HepG2 (cell line): Measurements from ENCODE around the gene CRB1. TPM values are rescaled to one million over a fixed set of nuclear protein-coding genes. Genes with fewer than 3 reads are reported as not detected.

Experiments
- ATAC-seq: fragments of 200-7000 bp; cut with Tn5 transposase; 3 replicates; pipeline ENCODE4 v1.9.1; 2020; ENCODE audit warnings: mild to moderate bottlenecking, moderate library complexity
- BruUV-seq: library from RNA; stranded (reverse); fragments of 400-500 nt; replicated peaks from 2 replicates; lab custom pipeline; 2021; lab: Mats Ljungman, UMichigan
- CTCF ChIA-PET: fragments of 300-600 bp; formaldehyde crosslinking; extraction: SDS; loops from one replicate; lab custom pipeline; 2021; ENCODE audit warnings: low total read pairs, inconsistent platforms, low intra/inter-chr PET ratio; lab: Yijun Ruan, JAX
- POLR2A ChIA-PET: fragments of 350-600 bp; sonication (Branson Sonifier 250); formaldehyde crosslinking; loops from one replicate; lab custom pipeline; 2020; ENCODE audit warnings: antibody characterized with exemption, inconsistent platforms; lab: Yijun Ruan, JAX
- DNase-seq: peaks from one replicate; pipeline ENCODE4 v3.0.0-alpha.2; 2015; ENCODE audit warnings: low spot score
- FAIRE-seq: peaks from 3 replicates; lab custom pipeline; 2011; peaks lifted over from hg19 to GRCh38; lab: Jason Lieb, UNC
- H2AFZ ChIP-seq: one replicate; pipeline ENCODE4 v1.6.1; 2011; ENCODE audit warnings: low read length, inconsistent platforms
- H3K27ac ChIP-seq: fragments of 300-600 bp; 3 replicates; pipeline ENCODE4 v1.8.0; 2011; ENCODE audit warnings: mixed run types, mild to moderate bottlenecking, mixed read lengths, low read length, inconsistent platforms; ENCODE audit not compliant: insufficient read depth; ENCODE audit errors: extremely low read length
- H3K27me3 ChIP-seq, 2 experiments: fragments of 200-600 bp in 1 of 2; 2 replicates in 1 of 2; 3 replicates in 1 of 2; pipeline versions ENCODE4 v1.6.0 to v1.8.0; 2011; ENCODE audit warnings: low read length in 2 of 2, mild to moderate bottlenecking in 2 of 2, moderate library complexity in 2 of 2, inconsistent platforms in 1 of 2; ENCODE audit not compliant: insufficient read depth in 2 of 2, control insufficient read depth in 1 of 2
- H3K36me3 ChIP-seq, 2 experiments: fragments of 200-600 bp in 1 of 2; replicated peaks in 1 of 2; 2 replicates in 1 of 2; 3 replicates in 1 of 2; pipeline versions ENCODE4 v1.5.1 to v1.8.0; 2011; ENCODE audit warnings: low read length in 2 of 2, inconsistent platforms in 1 of 2; ENCODE audit not compliant: insufficient read depth in 2 of 2, control insufficient read depth in 1 of 2
- H3K4me1 ChIP-seq: 2 replicates; pipeline ENCODE4 v1.5.1; 2012; ENCODE audit warnings: low read length, inconsistent platforms; ENCODE audit not compliant: insufficient read depth
- H3K4me2 ChIP-seq: 2 replicates; pipeline ENCODE4 v1.6.0; 2011; ENCODE audit warnings: low read depth, low read length, inconsistent platforms
- H3K4me3 ChIP-seq, 3 experiments: fragments of 200-600 bp in 1 of 3; sonication (generic), shearing (Covaris generic) in 1 of 3; replicated peaks in 1 of 3; 2 replicates each; pipeline ENCODE4 v1.5.1; 2011 to 2016; ENCODE audit warnings: low read length in 3 of 3, inconsistent platforms in 2 of 3, low read depth in 2 of 3, mild to moderate bottlenecking in 2 of 3, control low read depth in 1 of 3, mixed read lengths in 1 of 3; ENCODE audit not compliant: insufficient read depth in 1 of 3
- H3K79me2 ChIP-seq: one replicate; pipeline ENCODE4 v1.6.1; 2011; ENCODE audit warnings: low read length, inconsistent platforms; ENCODE audit not compliant: insufficient read depth
- H3K9ac ChIP-seq: 2 replicates; pipeline ENCODE4 v1.6.0; 2011; ENCODE audit warnings: mild to moderate bottlenecking, low read depth, low read length, inconsistent platforms; ENCODE audit not compliant: insufficient read depth
- H3K9me3 ChIP-seq: 2 replicates; pipeline ENCODE4 v1.5.1; 2012; ENCODE audit warnings: mild to moderate bottlenecking, low read length
- H4K20me1 ChIP-seq: 2 replicates; pipeline ENCODE4 v1.6.0; 2011; ENCODE audit warnings: inconsistent platforms, mild to moderate bottlenecking, low read length, moderate library complexity; ENCODE audit not compliant: insufficient read depth
- ATAD3A ChIP-seq: sonication (generic); formaldehyde crosslinking; IDR thresholded peaks from 2 replicates; pipeline ENCODE4 v1.4.0; 2020; ENCODE audit warnings: missing genetic modification reagents
- GTF2F1 ChIP-seq: fragments of 150-350 bp; IDR thresholded peaks from 2 replicates; pipeline ENCODE4 v1.6.1; 2014; ENCODE audit warnings: low read length
- HOXA5 ChIP-seq: sonication (generic); formaldehyde crosslinking; IDR thresholded peaks from 2 replicates; pipeline ENCODE4 v1.4.0; 2020; ENCODE audit warnings: missing genetic modification reagents
- MIXL1 ChIP-seq: IDR thresholded peaks from 2 replicates; pipeline ENCODE4 v1.6.1; 2016
- REXO4 ChIP-seq: sonication (generic); formaldehyde crosslinking; IDR thresholded peaks from 2 replicates; pipeline ENCODE4 v1.8.0; 2022; ENCODE audit warnings: missing genetic modification reagents, mild to moderate bottlenecking, borderline replicate concordance
- SRF ChIP-seq: IDR thresholded peaks from 2 replicates; pipeline ENCODE4 v1.6.1; 2011; ENCODE audit warnings: mild to moderate bottlenecking, low read depth, low read length, moderate library complexity
- ZFP41 ChIP-seq: sonication (generic); formaldehyde crosslinking; IDR thresholded peaks from 2 replicates; pipeline ENCODE4 v1.4.0; 2020; ENCODE audit warnings: mild to moderate bottlenecking, missing genetic modification reagents, borderline replicate concordance
- ZNF264 ChIP-seq: sonication (generic); formaldehyde crosslinking; IDR thresholded peaks from 2 replicates; pipeline ENCODE4 v1.4.0; 2020; ENCODE audit warnings: missing genetic modification reagents
- ZNF343 ChIP-seq: sonication (generic); formaldehyde crosslinking; IDR thresholded peaks from 2 replicates; pipeline ENCODE4 v1.4.0; 2020; ENCODE audit warnings: mild to moderate bottlenecking, missing genetic modification reagents
- ZNF83 ChIP-seq: sonication (generic); formaldehyde crosslinking; IDR thresholded peaks from 2 replicates; pipeline ENCODE4 v1.4.0; 2020; ENCODE audit warnings: missing genetic modification reagents, mild to moderate bottlenecking, borderline replicate concordance
- ZSCAN29 ChIP-seq: sonication (generic); formaldehyde crosslinking; conservative IDR thresholded peaks from 2 replicates; pipeline ENCODE4 v1.4.0; 2020; ENCODE audit warnings: mild to moderate bottlenecking, missing genetic modification reagents
- WGBS: methylation state at CpG from one replicate; pipeline ENCODE4 v1.1.6; 2017; ENCODE audit warnings: low lambda C conversion rate; 5-methylcytosine and 5-hydroxymethylcytosine counted together
- in situ Hi-C: cut with HindIII; loops from 2 replicates; pipeline ENCODE4 v1.10.0; 2017; ENCODE audit warnings: low pct_unique_long_range_greater_than_20kb; ENCODE audit not compliant: extremely low pct_ligation_motif_present
- intact Hi-C: fragments of 100-400 bp; cut with micrococcal nuclease; formaldehyde crosslinking; loops from one replicate; pipeline ENCODE4 v1.10.0; 2022; ENCODE audit not compliant: unreplicated experiment
- polyA plus RNA-seq, 8 experiments: library from polyadenylated mRNA; depleted of rRNA in 3 of 8; stranded (reverse) in 7 of 8; unstranded in 1 of 8; fragments of >200 nt; fragmentation: Illumina TruSeq in 4 of 8; extraction: Trizol in 4 of 8; gene quantifications; 2 replicates each; pipeline versions ENCODE4 v1.2.1 to v1.2.3, GENCODE V29; 2011 to 2016; ENCODE audit warnings: low read depth in 4 of 8, missing spikeins in 1 of 8, mixed read lengths in 1 of 8; ENCODE audit not compliant: insufficient read depth in 1 of 8
- total RNA-seq, 5 experiments: library from RNA; depleted of rRNA; stranded (reverse); fragments of >200 nt; fragmentation: Illumina TruSeq; extraction: Trizol; gene quantifications; 2 replicates each; pipeline ENCODE4 v1.2.3, GENCODE V29; 2016; ENCODE audit warnings: low read depth in 1 of 5
- TF ChIP-seq, protein P1 (sequence below): sonication (generic); formaldehyde crosslinking; IDR thresholded peaks from 2 replicates; pipeline ENCODE4 v1.8.0; 2022; ENCODE audit warnings: mild to moderate bottlenecking, missing genetic modification reagents, borderline replicate concordance
- TF ChIP-seq, protein P2 (sequence below): sonication (generic); formaldehyde crosslinking; IDR thresholded peaks from 2 replicates; pipeline ENCODE4 v1.8.1; 2022; ENCODE audit warnings: low read depth, mild to moderate bottlenecking, missing genetic modification reagents
- TF ChIP-seq, protein P3 (sequence below): IDR thresholded peaks from 2 replicates; pipeline ENCODE4 v1.6.1; 2016; ENCODE audit warnings: control low read depth
- TF ChIP-seq, protein P4 (sequence below): sonication (generic); formaldehyde crosslinking; conservative IDR thresholded peaks from 2 replicates; pipeline ENCODE4 v1.8.0; 2022; ENCODE audit warnings: missing genetic modification reagents
- TF ChIP-seq, protein P5 (sequence below): sonication (generic); formaldehyde crosslinking; IDR thresholded peaks from 2 replicates; pipeline ENCODE4 v1.4.0; 2020; ENCODE audit warnings: missing genetic modification reagents
- TF ChIP-seq, protein P6 (sequence below): IDR thresholded peaks from 2 replicates; pipeline ENCODE4 v1.6.1; 2016; ENCODE audit warnings: missing compliant biosample characterization, missing genetic modification reagents, borderline replicate concordance

CRB1 gene
- total and polyA plus RNA-seq, 2 of the 13 experiments (the other 11 are each of a cell fraction or from before 2014, with no cell fraction given), result 0.01 TPM; not detected in 1

DNA sequence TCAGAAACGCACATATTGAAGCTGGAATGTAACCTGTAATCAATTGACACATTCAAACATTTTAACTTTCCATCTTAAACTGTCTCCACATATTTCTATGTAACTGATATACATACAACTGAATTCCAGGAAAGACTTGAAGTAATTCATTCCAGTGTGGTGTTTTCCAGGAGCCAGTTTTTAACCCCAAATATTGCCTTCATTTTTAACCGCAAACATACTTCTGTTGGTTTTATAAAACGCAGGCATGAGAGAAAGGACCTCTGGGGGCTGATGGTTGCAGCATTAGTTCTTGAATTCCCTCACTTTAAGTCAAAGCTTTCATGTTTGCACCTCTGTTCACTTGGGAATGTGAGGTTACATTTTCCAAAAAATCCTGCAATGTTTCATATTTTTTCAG is 204.1 kb downstream of the CRB1 start:
- H3K4me1 ChIP-seq, result no peaks in the 10 kb centered on the region
- no peak overlapping the region for H2AFZ ChIP-seq
- no peak overlapping the region for H3K9ac ChIP-seq
- no peaks in the 10 kb centered on the region for H3K9me3 ChIP-seq
- ChIA-PET CTCF (no interaction called here), POLR2A (no interaction called here)
- in situ Hi-C loops, result no loop called here
- no peak for TF ChIP-seq ZFP41 (CRISPR knock-in tag)
- TF ChIP-seq REXO4 (CRISPR knock-in tag), result no peak
- TF ChIP-seq GTF2F1, result no peak
- TF ChIP-seq, protein P1, sequence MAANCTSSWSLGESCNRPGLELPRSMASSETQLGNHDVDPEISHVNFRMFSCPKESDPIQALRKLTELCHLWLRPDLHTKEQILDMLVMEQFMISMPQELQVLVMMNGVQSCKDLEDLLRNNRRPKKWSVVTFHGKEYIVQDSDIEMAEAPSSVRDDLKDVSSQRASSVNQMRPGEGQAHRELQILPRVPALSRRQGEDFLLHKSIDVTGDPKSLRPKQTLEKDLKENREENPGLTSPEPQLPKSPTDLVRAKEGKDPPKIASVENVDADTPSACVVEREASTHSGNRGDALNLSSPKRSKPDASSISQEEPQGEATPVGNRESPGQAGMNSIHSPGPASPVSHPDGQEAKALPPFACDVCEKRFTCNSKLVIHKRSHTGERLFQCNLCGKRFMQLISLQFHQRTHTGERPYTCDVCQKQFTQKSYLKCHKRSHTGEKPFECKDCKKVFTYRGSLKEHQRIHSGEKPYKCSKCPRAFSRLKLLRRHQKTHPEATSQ (CRISPR knock-in tag), result no peak
- TF ChIP-seq, protein P2, sequence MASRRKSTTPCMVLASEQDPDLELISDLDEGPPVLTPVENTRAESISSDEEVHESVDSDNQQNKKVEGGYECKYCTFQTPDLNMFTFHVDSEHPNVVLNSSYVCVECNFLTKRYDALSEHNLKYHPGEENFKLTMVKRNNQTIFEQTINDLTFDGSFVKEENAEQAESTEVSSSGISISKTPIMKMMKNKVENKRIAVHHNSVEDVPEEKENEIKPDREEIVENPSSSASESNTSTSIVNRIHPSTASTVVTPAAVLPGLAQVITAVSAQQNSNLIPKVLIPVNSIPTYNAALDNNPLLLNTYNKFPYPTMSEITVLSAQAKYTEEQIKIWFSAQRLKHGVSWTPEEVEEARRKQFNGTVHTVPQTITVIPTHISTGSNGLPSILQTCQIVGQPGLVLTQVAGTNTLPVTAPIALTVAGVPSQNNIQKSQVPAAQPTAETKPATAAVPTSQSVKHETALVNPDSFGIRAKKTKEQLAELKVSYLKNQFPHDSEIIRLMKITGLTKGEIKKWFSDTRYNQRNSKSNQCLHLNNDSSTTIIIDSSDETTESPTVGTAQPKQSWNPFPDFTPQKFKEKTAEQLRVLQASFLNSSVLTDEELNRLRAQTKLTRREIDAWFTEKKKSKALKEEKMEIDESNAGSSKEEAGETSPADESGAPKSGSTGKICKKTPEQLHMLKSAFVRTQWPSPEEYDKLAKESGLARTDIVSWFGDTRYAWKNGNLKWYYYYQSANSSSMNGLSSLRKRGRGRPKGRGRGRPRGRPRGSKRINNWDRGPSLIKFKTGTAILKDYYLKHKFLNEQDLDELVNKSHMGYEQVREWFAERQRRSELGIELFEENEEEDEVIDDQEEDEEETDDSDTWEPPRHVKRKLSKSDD, result no peak
- no peak for TF ChIP-seq ZNF264 (CRISPR knock-in tag)
- no peak for TF ChIP-seq SRF
- no peak for TF ChIP-seq ZNF343 (CRISPR knock-in tag)
- no peak for TF ChIP-seq ATAD3A (CRISPR knock-in tag)
- TF ChIP-seq ZSCAN29, result no peak
- TF ChIP-seq ZNF83 (CRISPR knock-in tag), result no peak
- TF ChIP-seq, protein P3, sequence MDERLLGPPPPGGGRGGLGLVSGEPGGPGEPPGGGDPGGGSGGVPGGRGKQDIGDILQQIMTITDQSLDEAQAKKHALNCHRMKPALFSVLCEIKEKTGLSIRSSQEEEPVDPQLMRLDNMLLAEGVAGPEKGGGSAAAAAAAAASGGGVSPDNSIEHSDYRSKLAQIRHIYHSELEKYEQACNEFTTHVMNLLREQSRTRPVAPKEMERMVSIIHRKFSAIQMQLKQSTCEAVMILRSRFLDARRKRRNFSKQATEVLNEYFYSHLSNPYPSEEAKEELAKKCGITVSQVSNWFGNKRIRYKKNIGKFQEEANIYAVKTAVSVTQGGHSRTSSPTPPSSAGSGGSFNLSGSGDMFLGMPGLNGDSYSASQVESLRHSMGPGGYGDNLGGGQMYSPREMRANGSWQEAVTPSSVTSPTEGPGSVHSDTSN, result no peak
- TF ChIP-seq, protein P4, sequence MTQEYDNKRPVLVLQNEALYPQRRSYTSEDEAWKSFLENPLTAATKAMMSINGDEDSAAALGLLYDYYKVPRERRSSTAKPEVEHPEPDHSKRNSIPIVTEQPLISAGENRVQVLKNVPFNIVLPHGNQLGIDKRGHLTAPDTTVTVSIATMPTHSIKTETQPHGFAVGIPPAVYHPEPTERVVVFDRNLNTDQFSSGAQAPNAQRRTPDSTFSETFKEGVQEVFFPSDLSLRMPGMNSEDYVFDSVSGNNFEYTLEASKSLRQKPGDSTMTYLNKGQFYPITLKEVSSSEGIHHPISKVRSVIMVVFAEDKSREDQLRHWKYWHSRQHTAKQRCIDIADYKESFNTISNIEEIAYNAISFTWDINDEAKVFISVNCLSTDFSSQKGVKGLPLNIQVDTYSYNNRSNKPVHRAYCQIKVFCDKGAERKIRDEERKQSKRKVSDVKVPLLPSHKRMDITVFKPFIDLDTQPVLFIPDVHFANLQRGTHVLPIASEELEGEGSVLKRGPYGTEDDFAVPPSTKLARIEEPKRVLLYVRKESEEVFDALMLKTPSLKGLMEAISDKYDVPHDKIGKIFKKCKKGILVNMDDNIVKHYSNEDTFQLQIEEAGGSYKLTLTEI, result no peak
- TF ChIP-seq HOXA5, result no peak
- TF ChIP-seq, protein P5, sequence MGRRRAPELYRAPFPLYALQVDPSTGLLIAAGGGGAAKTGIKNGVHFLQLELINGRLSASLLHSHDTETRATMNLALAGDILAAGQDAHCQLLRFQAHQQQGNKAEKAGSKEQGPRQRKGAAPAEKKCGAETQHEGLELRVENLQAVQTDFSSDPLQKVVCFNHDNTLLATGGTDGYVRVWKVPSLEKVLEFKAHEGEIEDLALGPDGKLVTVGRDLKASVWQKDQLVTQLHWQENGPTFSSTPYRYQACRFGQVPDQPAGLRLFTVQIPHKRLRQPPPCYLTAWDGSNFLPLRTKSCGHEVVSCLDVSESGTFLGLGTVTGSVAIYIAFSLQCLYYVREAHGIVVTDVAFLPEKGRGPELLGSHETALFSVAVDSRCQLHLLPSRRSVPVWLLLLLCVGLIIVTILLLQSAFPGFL (CRISPR knock-in tag), result no peak
- TF ChIP-seq MIXL1 (CRISPR knock-in tag), result no peak
- TF ChIP-seq, protein P6, sequence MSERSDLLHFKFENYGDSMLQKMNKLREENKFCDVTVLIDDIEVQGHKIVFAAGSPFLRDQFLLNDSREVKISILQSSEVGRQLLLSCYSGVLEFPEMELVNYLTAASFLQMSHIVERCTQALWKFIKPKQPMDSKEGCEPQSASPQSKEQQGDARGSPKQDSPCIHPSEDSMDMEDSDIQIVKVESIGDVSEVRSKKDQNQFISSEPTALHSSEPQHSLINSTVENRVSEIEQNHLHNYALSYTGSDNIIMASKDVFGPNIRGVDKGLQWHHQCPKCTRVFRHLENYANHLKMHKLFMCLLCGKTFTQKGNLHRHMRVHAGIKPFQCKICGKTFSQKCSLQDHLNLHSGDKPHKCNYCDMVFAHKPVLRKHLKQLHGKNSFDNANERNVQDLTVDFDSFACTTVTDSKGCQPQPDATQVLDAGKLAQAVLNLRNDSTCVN (CRISPR knock-in tag), result no peak
- WGBS, result 39% methylated on average over 3 of the region's 3 CpGs
- no peak for FAIRE-seq
- H4K20me1 ChIP-seq, result no peaks in the 10 kb centered on the region
- intact Hi-C loops, result no loop called here
- no peaks in the 10 kb centered on the region for H3K36me3 ChIP-seq
- H3K79me2 ChIP-seq, result no peaks in the 10 kb centered on the region
- no TSS peak for BruUV-seq
- no peak for DNase-seq
- no peak for ATAC-seq
- no peak overlapping the region for H3K27ac ChIP-seq
- H3K4me2 ChIP-seq, result no peak overlapping the region
- H3K4me3 ChIP-seq, result no peak overlapping the region
- H3K27me3 ChIP-seq, result no peaks in the 10 kb centered on the region
